Aorta (tissue), 5 donors: ENCODE results near the gene EXOC4. TPM values are rescaled to one million over a fixed set of nuclear protein-coding genes. Genes with fewer than 3 reads are reported as not detected.

Experiments
- ATAC-seq: fragments of 200-7000 bp; cut with Tn5 transposase; one replicate; pipeline ENCODE4 v1.9.1; 2022; ENCODE audit warnings: moderate library complexity; ENCODE audit not compliant: low FRiP score
- DNase-seq, 2 donors: peaks; one replicate each; pipeline ENCODE4 v3.0.0-alpha.2; 2020
- H3K27ac ChIP-seq, 2 donors: one replicate each; pipeline ENCODE4 v1.5.1; 2013; ENCODE audit warnings: low read length in 2 of 2, mild to moderate bottlenecking in 2 of 2, moderate library complexity in 2 of 2, control low read depth in 1 of 2, inconsistent platforms in 1 of 2, low read depth in 1 of 2
- H3K27me3 ChIP-seq, 2 donors: one replicate each; pipeline ENCODE4 v1.6.1; 2013; ENCODE audit warnings: control low read depth in 1 of 2, low read length in 1 of 2, mild to moderate bottlenecking in 1 of 2, moderate library complexity in 1 of 2; ENCODE audit not compliant: insufficient read depth in 2 of 2, control insufficient read depth in 1 of 2
- H3K36me3 ChIP-seq, 2 donors: one replicate each; pipeline ENCODE4 v1.6.1; 2013; ENCODE audit warnings: control low read depth in 1 of 2, low read length in 1 of 2, mild to moderate bottlenecking in 1 of 2; ENCODE audit not compliant: insufficient read depth in 2 of 2, control insufficient read depth in 1 of 2
- H3K4me1 ChIP-seq, 2 donors: one replicate each; pipeline ENCODE4 v1.6.1; 2013; ENCODE audit warnings: low read length in 2 of 2, control low read depth in 1 of 2, mild to moderate bottlenecking in 1 of 2, moderate library complexity in 1 of 2; ENCODE audit not compliant: insufficient read depth in 2 of 2, control insufficient read depth in 1 of 2
- H3K4me3 ChIP-seq, 2 donors: one replicate each; pipeline ENCODE4 v1.5.1; 2013; ENCODE audit warnings: low read length in 2 of 2, control low read depth in 1 of 2, mild to moderate bottlenecking in 1 of 2
- H3K9me3 ChIP-seq: one replicate; pipeline ENCODE4 v1.6.1; 2013; ENCODE audit warnings: mild to moderate bottlenecking, low read length; ENCODE audit not compliant: control insufficient read depth
- WGBS, 2 donors: extraction: QIAGEN DNeasy Blood & Tissue Kit; methylation state at CpG; one replicate each; pipeline ENCODE4 v1.1.7; 2013; 5-methylcytosine and 5-hydroxymethylcytosine counted together
- intact Hi-C, 2 donors: fragments of 100-400 bp; cut with DNase I; formaldehyde crosslinking; loops; one replicate each; pipeline versions ENCODE4 v1.14.2 to v1.15.0; 2022
- polyA plus RNA-seq, 2 donors: library from polyadenylated mRNA; stranded (reverse); fragments of 200-250 nt; gene quantifications; one replicate each; pipeline ENCODE4 v1.2.3, GENCODE V29; 2013
- total RNA-seq, 2 donors: library from RNA; stranded (reverse); fragmentation: NEBNext Ultra II Directional; extraction: Animal tissue kit (Norgen Biotek cat#: 25700); gene quantifications; one replicate each; pipeline ENCODE4 v1.2.1, GENCODE V29; 2021
- donor health status: healthy with polysubstance abuse.
- donor health status: Bipolar disorder and iron deficiency.
- donor health status: DM: no; HTN: no; CAD: no.
- donor health status: DM: no; HTN: no; CAD: no.
- donor health status: DM: yes; HTN: yes; CAD: no.

Gene EXOC4
- total and polyA plus RNA-seq, 4 donors, result 19.9 to 109 (median 45.9) TPM

DNA sequence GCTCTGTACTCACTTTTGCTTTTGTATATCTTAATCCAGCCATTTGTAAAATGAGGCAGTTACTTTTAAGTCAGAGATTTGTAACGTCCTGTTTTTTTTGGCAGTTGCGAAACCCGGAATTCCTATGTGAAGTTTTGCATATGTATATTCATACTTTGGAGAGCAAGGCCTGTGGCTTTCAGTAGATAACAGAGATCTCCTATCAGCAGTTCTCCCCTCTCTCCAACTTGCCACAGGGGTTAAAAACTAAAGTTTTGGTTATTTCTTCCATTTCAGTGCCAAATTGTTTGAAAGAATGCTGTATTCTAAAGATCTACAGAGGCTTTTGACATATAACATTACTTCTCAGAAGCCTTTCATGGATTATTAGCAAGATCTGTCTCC lies 102.4 kb downstream of the EXOC4 start:
- no peaks in the 10 kb centered on the region for H3K27me3 ChIP-seq

DNA sequence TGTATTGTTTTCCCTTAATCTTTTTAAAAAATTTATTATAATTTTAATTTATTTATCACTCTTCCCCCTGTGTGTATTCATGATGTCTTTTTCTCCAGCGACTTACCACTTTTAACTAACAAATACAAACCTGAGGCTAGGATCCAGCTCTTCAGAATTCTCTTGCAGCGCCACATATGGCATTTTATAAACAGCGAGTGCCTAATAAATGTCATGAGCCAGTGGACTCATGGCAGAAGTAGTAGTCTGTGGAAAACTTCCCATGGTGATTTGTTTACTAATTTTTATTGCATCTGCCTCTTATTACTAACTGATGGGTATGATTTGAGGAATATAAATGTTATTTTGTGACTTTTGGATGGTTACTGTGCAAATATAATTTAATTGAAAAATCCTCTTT lies 102.9 kb downstream of the EXOC4 start:
- no peak overlapping the region for H3K4me3 ChIP-seq
- H3K4me1 ChIP-seq, result peaks cover 0 to 6% of the 10 kb centered on the region in 2 donors
- H3K9me3 ChIP-seq, result no peaks in the 10 kb centered on the region
- no peaks in the 10 kb centered on the region for H3K36me3 ChIP-seq
- ATAC-seq, result no peak
- no peaks in the 10 kb centered on the region for H3K27me3 ChIP-seq
- H3K27ac ChIP-seq, result no peak overlapping the region
- intact Hi-C loops, result no loop called here
- 96 to 97% methylated on average over 3 of the region's 3 CpGs for WGBS, 2 donors
- DNase-seq, result no peak

More for the DNA sequence above, 102.4 kb downstream of the EXOC4 start:
- no peak for DNase-seq
- intact Hi-C loops, result no loop called here
- ATAC-seq, result no peak
- WGBS, 2 donors, result 39 to 41% methylated on average over 3 of the region's 3 CpGs
- H3K27ac ChIP-seq, result no peak overlapping the region
- no peaks in the 10 kb centered on the region for H3K36me3 ChIP-seq
- H3K9me3 ChIP-seq, result no peaks in the 10 kb centered on the region
- H3K4me1 ChIP-seq, result peaks cover 0 to 6% of the 10 kb centered on the region in 2 donors
- H3K4me3 ChIP-seq, result no peak overlapping the region

DNA sequence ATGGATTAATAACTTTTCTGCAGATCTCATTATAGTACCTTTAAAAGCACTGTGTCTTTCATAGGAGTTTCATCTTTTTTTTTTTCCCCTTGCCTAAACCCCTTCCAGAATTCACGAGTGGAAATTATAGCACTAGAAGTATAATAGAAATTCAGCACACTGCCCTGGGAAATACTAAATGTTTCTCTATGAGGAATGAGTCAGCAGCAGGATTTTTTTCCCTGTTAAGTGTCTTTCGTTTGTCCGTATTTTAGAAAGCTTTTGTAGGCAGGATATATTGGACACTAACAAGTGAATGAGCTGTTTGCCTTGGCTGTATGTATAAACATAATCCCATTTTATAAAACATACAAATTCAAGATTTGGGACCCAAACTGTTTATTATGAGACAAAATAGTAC lies 105.8 kb downstream of the EXOC4 start:
- Histone ChIP-seq H3K4me1 (peaks cover 0 to 6% of the 10 kb centered on the region in 2 donors), H3K27me3 (no peaks in the 10 kb centered on the region), H3K36me3 (no peaks in the 10 kb centered on the region), H3K27ac (no peak overlapping the region), H3K4me3 (no peak overlapping the region), H3K9me3 (no peaks in the 10 kb centered on the region)
- DNase-seq (no peak), ATAC-seq (no peak)
- intact Hi-C loops, result no loop called here
- WGBS, 2 donors, result 2 to 7% methylated on average over 3 of the region's 3 CpGs

DNA sequence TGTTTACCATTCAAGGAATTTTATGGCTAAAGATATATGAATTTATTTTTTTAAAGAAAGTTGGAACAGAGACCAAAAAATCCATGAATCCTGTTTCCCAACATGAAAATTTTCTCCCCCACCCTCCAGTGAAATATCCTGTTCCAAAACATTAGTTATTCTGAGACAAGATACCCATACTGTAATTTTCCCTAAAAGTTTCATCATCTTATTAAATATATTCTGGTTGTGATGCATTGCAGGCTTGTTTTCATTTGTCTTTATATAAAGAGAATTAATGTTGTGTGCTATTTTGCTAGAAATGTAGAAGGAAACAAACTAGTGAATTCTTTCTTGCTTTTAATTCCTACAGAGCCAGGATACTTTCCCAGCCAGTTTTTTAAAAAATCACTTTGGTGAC lies 106.6 kb downstream of the EXOC4 start:
- Histone ChIP-seq H3K27ac (no peak overlapping the region), H3K9me3 (no peaks in the 10 kb centered on the region), H3K36me3 (no peaks in the 10 kb centered on the region), H3K27me3 (no peaks in the 10 kb centered on the region), H3K4me1 (peaks cover 0 to 6% of the 10 kb centered on the region in 2 donors), H3K4me3 (no peak overlapping the region)
- ATAC-seq (no peak), DNase-seq (no peak)
- intact Hi-C loops, result no loop called here

DNA sequence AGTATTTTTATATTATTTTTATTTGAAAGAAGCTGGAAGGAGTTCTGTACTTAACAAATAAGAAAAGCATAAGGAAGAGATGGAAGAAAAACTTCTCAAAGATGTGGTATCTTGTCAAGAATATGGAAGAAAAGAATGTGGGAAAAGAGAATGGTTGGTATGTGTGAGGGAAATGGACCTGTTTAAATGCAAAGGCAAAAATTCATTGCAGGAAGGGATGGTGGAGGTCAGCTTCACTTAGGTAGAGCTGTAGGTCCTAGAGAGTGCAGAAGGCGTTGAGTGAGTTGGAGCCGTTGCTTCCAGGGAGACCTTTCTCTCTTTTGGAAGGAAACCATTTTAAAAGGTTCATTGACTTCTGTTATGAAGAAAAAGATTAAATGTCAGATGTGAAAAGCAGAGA lies 107.3 kb downstream of the EXOC4 start:
- no peak for ATAC-seq
- no peak for DNase-seq
- H3K9me3 ChIP-seq, result no peaks in the 10 kb centered on the region
- intact Hi-C loops, result loop anchor here in 1 of 2 donors (10.0 kb wide), 1 partner anchor 105 kb away; the partner anchor contains the start of gene EXOC4
- H3K27me3 ChIP-seq, result no peaks in the 10 kb centered on the region
- H3K4me3 ChIP-seq, result no peak overlapping the region
- no peak overlapping the region for H3K27ac ChIP-seq
- H3K4me1 ChIP-seq, result peaks cover 0 to 6% of the 10 kb centered on the region in 2 donors
- no peaks in the 10 kb centered on the region for H3K36me3 ChIP-seq
- WGBS, 2 donors, result 81 to 95% methylated on average over 2 of the region's 2 CpGs

DNA sequence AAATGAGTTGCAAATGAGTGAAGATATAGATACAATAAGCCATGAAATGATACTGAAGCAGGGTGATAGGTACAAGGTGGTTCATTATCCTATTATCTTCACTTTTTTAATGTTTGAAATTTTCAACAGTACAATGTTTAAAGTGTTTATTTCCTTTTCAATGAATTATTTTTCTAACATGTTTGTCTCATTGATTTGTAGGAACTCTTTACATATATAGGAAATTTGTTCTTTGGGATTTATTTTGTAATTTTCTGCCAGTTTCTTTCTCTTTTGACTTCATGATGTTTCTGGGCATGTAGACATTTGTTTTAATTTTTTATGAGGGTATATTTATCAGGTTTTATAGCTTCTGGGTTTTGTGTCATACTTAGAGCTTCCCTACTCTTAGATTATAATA lies 108.9 kb downstream of the EXOC4 start:
- peaks cover 0 to 9% of the 10 kb centered on the region in 2 donors for H3K4me1 ChIP-seq
- no peak overlapping the region for H3K27ac ChIP-seq
- H3K36me3 ChIP-seq, result no peaks in the 10 kb centered on the region
- ATAC-seq (no peak), DNase-seq (no peak)
- intact Hi-C loops, result loop anchor here in 1 of 2 donors (10.0 kb wide), 1 partner anchor 107 kb away; the partner anchor contains the start of gene EXOC4
- H3K9me3 ChIP-seq, result no peaks in the 10 kb centered on the region
- H3K4me3 ChIP-seq, result no peak overlapping the region
- H3K27me3 ChIP-seq, result no peaks in the 10 kb centered on the region

DNA sequence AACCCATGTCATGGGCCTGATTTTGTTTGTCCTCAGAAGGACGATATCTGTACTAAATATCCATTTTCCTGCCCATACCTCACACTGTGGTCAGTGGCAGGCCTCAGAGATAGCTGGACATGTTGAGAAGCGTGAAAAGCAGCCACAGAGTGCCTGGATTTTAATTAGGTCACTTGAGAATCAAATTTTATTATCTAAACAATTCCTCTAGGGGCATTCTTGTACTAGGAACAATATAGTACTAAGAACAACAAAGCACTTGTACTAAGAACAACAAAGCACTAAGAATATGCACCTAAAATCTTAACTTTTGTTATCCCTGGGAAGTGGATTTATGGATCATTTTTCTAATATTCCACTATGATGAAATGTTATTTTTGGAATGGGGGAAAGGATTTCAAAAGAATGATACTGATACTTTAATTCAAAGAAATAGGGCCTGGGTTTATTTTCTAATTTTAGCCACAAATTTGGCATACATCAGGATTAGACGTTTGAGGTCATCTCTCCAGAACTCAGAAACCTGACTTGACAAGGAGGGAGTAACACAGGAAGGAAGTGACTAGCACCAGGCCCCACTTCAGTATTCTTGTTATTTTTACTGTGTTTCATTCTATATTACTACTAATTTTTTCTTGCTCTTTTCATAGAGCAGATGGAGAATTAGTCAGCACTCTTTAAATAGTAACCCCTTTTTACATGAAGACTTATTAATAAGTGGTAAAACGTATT lies 112.2 kb downstream of the EXOC4 start:
- no peak for DNase-seq
- H3K36me3 ChIP-seq, result no peaks in the 10 kb centered on the region
- H3K4me1 ChIP-seq, result peaks cover 0 to 4% of the 10 kb centered on the region in 2 donors
- H3K4me3 ChIP-seq, result no peak overlapping the region
- 5 to 7% methylated on average over 4 of the region's 4 CpGs for WGBS, 2 donors
- ATAC-seq, result peak; percentile 46
- H3K9me3 ChIP-seq, result no peaks in the 10 kb centered on the region
- H3K27ac ChIP-seq, result peak overlapping the region; percentile 43 to 79
- H3K27me3 ChIP-seq, result no peaks in the 10 kb centered on the region
- intact Hi-C loops, result loop anchor here (5.0 to 10.0 kb wide), 2 partner anchors 110 to 113 kb away; partner anchors contain the start of gene EXOC4 (in 2 of the 2)

DNA sequence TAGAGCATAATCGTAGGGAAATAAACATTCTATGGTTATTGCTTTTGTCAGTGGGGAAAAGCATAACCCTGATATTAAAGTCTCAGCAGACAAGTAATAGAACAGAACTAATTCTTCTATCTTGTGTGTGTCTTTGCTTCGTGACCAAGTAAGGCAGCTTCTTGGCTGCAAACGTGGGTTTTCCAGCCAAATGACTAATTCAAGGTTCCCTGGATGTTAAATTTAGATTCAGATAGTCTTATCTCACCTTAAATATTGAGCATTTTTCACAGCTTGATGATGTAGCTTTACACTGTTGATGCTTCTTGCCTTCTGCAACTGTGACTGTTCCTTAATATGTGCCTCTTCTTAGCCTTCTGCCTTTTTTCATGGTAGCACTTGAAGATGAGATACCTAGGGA lies 113.0 kb downstream of the EXOC4 start:
- no peaks in the 10 kb centered on the region for H3K9me3 ChIP-seq
- no peaks in the 10 kb centered on the region for H3K36me3 ChIP-seq
- WGBS, 2 donors, result 9 to 17% methylated on average over 3 of the region's 3 CpGs
- peak overlapping the region in 1 of 2 donors; percentile 51 for H3K27ac ChIP-seq
- no peaks in the 10 kb centered on the region for H3K27me3 ChIP-seq
- DNase-seq, result peak in 1 of 2 donors; percentile 42
- peaks cover 0 to 4% of the 10 kb centered on the region in 2 donors for H3K4me1 ChIP-seq
- no peak for ATAC-seq
- intact Hi-C loops, result loop anchor here (5.0 to 10.0 kb wide), 2 partner anchors 111 to 114 kb away; partner anchors contain the start of gene EXOC4 (in 2 of the 2)
- H3K4me3 ChIP-seq, result no peak overlapping the region

DNA sequence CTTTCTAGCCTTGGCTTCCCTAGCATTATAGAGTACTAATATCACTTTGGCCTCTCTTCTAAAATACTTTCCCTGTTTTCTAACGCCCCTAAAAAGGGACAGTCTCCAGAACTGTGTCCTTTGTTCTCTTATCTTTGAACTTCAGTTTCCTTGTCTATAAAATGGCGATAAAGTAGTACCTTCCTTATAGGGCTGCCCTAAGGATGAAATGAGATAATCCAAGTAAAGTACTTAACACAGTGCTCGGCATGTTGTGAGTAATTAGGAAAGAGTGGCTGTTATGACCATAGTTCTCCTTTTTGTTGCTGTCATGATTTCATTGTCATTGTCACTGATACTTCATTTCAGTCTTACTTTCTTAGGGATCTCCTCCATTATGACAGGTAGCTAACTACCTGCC lies 114.7 kb downstream of the EXOC4 start:
- intact Hi-C loops, result loop anchor here (5.0 to 10.0 kb wide), 2 partner anchors 113 to 115 kb away; partner anchors contain the start of gene EXOC4 (in 2 of the 2)
- ATAC-seq (no peak), DNase-seq (no peak)
- no peaks in the 10 kb centered on the region for H3K27me3 ChIP-seq
- H3K36me3 ChIP-seq, result no peaks in the 10 kb centered on the region
- H3K4me3 ChIP-seq, result no peak overlapping the region
- H3K4me1 ChIP-seq, result peaks cover 0 to 4% of the 10 kb centered on the region in 2 donors
- H3K27ac ChIP-seq, result no peak overlapping the region
- no peaks in the 10 kb centered on the region for H3K9me3 ChIP-seq
- 85 to 86% methylated on average over 3 of the region's 3 CpGs for WGBS, 2 donors
